Spleen (tissue), 7 donors: ENCODE data around the gene CLIC6.

Experiments
- POLR2A ChIP-seq, 3 donors: fragments of 450-650 bp; IDR thresholded peaks; one replicate each; pipeline ENCODE4 v1.5.1; 2017; ENCODE audit warnings: antibody characterized with exemption in 3 of 3, mild to moderate bottlenecking in 1 of 3
- TF ChIP-seq, protein P1 (sequence below), 11 experiments: fragments of 200-600 bp in 7 of 11; fragments of 450-650 bp in 4 of 11; sonication (generic) in 4 of 11; IDR thresholded peaks in 8 of 11; conservative IDR thresholded peaks in 3 of 11; 1 replicate in 7 of 11; 2 replicates in 4 of 11; pipeline versions ENCODE4 v1.4.0 to v1.8.0; 2016 to 2021; ENCODE audit warnings: antibody characterized with exemption in 11 of 11, inconsistent platforms in 4 of 11, mild to moderate bottlenecking in 1 of 11
- donor health status: DM: no; HTN: no; CAD: no; lungs with moderate emphysema.
- donor health status: DM: no; HTN: no; CAD: no.
- donor health status: DM: no; HTN: no; CAD: no.

DNA sequence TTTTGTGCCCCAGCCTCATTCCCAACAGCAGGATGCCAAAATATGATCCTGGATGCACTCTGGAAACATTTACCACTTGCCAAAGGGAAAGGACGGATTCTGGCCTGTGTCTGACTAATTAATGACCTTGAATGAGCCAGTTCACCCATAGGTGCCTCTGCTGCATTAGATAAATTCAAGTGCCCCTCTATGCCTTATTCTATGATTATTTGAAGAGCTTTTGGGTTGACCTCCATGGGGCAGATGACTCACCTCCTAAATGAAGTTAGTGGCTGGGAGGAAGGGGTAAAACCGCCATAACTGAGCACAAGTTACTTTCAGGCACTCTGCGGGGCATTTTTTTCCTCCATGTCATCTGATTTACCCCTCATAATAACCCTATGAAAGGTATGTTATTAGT is 98.1 kb downstream of the CLIC6 start:
- TF ChIP-seq, protein P1, sequence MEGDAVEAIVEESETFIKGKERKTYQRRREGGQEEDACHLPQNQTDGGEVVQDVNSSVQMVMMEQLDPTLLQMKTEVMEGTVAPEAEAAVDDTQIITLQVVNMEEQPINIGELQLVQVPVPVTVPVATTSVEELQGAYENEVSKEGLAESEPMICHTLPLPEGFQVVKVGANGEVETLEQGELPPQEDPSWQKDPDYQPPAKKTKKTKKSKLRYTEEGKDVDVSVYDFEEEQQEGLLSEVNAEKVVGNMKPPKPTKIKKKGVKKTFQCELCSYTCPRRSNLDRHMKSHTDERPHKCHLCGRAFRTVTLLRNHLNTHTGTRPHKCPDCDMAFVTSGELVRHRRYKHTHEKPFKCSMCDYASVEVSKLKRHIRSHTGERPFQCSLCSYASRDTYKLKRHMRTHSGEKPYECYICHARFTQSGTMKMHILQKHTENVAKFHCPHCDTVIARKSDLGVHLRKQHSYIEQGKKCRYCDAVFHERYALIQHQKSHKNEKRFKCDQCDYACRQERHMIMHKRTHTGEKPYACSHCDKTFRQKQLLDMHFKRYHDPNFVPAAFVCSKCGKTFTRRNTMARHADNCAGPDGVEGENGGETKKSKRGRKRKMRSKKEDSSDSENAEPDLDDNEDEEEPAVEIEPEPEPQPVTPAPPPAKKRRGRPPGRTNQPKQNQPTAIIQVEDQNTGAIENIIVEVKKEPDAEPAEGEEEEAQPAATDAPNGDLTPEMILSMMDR (IDR thresholded peaks at IDR 0.05 in 8 of 11, conservative IDR thresholded peaks at IDR 0.05 in 3 of 11) = no peak
- TF ChIP-seq POLR2A (IDR thresholded peaks at IDR 0.05) = no peak
